ENCODE measurements around the gene NUDT1. TPM values are rescaled to one million over a fixed set of nuclear protein-coding genes. Genes with fewer than 3 reads are reported as not detected.

NUDT1 gene
- total and polyA plus RNA-seq, 2 experiments from 2014 or later = 9.6 to 16.3 TPM

- WGBS (ENCODE audit: low lambda C conversion rate, missing lambda C conversion rate) = 87% methylated on average over 11 of the region's 11 CpGs
- Histone ChIP-seq H3K9me2 (replicated peaks; ENCODE audit: insufficient read depth) (no peaks in the 10 kb centered on the region), H4K20me1 (ENCODE audit: insufficient read depth, poor library complexity, severe bottlenecking) (no peaks in the 10 kb centered on the region), H3K9me3 (ENCODE audit: low read depth) (no peaks in the 10 kb centered on the region), H3K79me2 (no peaks in the 10 kb centered on the region), H3K27me3 (no peaks in the 10 kb centered on the region), H3K4me3 (no peak overlapping the region), H3K4me1 (ENCODE audit: insufficient read depth) (peaks cover 25% of the 10 kb centered on the region), H3K4me2 (no peak overlapping the region), H3K36me3 (replicated peaks; ENCODE audit: insufficient read depth, low read depth) (no peaks in the 10 kb centered on the region), H2AFZ (no peak overlapping the region), H3K27ac (no peak overlapping the region)
- DNase-seq (ENCODE audit: low spot score) = no peak
- no peak for TF ChIP-seq CTCF (IDR thresholded peaks at IDR 0.05; ENCODE audit: poor library complexity)
- no peak for TF ChIP-seq EZH2phosphoT487 (IDR thresholded peaks at IDR 0.05; ENCODE audit: low read depth, severe bottlenecking, unreplicated experiment)
- no peak for TF ChIP-seq EZH2 (IDR thresholded peaks at IDR 0.05; ENCODE audit: borderline replicate concordance)
Measured at GRCh38 chr7:2204446-2204845, 37.6 kb upstream of the NUDT1 start.

DNA sequence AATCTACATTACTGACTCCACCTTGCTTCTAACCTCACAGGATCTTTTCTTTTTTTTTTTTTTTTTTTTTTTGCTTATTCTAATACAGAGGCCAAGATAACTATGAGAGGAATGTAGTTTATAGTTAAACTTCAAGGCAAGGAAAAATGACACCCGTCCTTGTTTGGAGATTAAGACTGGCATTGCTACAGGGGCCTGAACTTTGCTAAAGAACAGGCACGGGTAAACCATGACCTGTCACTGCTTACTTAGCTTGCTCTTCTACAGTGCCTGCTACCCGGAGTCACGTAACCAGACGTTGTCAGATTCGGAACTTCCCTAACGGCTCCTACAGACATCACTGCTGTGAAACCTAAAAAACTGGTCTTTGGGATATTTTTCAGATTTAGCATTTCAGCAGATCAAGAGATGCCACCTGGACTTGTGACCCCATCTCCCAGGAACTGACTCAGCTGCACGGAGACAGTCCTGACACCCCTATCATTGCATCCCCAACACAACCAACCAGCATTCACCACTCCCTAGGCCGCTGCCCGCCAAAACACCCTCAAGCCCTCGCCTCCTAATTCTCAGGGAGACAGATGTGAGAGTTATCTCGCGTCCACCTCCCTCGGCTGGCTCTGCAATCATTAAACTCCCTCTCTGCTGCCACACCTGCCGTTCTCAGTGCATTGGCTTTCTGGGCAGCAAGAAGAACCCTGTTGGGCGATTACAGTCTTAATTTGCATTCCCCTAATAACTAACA is 36.8 kb upstream of the NUDT1 start:
- H3K4me1 ChIP-seq (ENCODE audit: insufficient read depth) = peaks cover 25% of the 10 kb centered on the region
- no peak for DNase-seq (ENCODE audit: low spot score)
- no peaks in the 10 kb centered on the region for H3K9me2 ChIP-seq (replicated peaks; ENCODE audit: insufficient read depth)
- H3K79me2 ChIP-seq = no peaks in the 10 kb centered on the region
- no peaks in the 10 kb centered on the region for H3K36me3 ChIP-seq (replicated peaks; ENCODE audit: insufficient read depth, low read depth)
- 69% methylated on average over 16 of the region's 16 CpGs for WGBS (ENCODE audit: low lambda C conversion rate, missing lambda C conversion rate)
- H3K27ac ChIP-seq = no peak overlapping the region
- H2AFZ ChIP-seq = no peak overlapping the region
- no peak overlapping the region for H3K4me3 ChIP-seq
- no peak overlapping the region for H3K4me2 ChIP-seq
- H3K9me3 ChIP-seq (ENCODE audit: low read depth) = no peaks in the 10 kb centered on the region
- TF ChIP-seq CTCF (IDR thresholded peaks at IDR 0.05; ENCODE audit: poor library complexity) = no peak
- TF ChIP-seq EZH2phosphoT487 (IDR thresholded peaks at IDR 0.05; ENCODE audit: low read depth, severe bottlenecking, unreplicated experiment) = no peak
- no peak for TF ChIP-seq EZH2 (IDR thresholded peaks at IDR 0.05; ENCODE audit: borderline replicate concordance)
- no peaks in the 10 kb centered on the region for H4K20me1 ChIP-seq (ENCODE audit: insufficient read depth, poor library complexity, severe bottlenecking)
- no peaks in the 10 kb centered on the region for H3K27me3 ChIP-seq

GRCh38 chr7:2208712-2209111 is 33.3 kb upstream of the NUDT1 start:
- Histone ChIP-seq H3K4me3 (no peak overlapping the region), H3K9me3 (ENCODE audit: low read depth) (no peaks in the 10 kb centered on the region), H3K9me2 (replicated peaks; ENCODE audit: insufficient read depth) (no peaks in the 10 kb centered on the region), H3K27me3 (no peaks in the 10 kb centered on the region), H3K4me1 (ENCODE audit: insufficient read depth) (peaks cover 19% of the 10 kb centered on the region), H3K27ac (no peak overlapping the region), H4K20me1 (ENCODE audit: insufficient read depth, poor library complexity, severe bottlenecking) (no peaks in the 10 kb centered on the region), H3K4me2 (no peak overlapping the region), H2AFZ (no peak overlapping the region), H3K36me3 (replicated peaks; ENCODE audit: insufficient read depth, low read depth) (no peaks in the 10 kb centered on the region), H3K79me2 (no peaks in the 10 kb centered on the region)
- WGBS (ENCODE audit: low lambda C conversion rate, missing lambda C conversion rate) = 96% methylated on average over 16 of the region's 16 CpGs
- DNase-seq (ENCODE audit: low spot score) = no peak
- TF ChIP-seq EZH2phosphoT487 (IDR thresholded peaks at IDR 0.05; ENCODE audit: low read depth, severe bottlenecking, unreplicated experiment) = no peak
- no peak for TF ChIP-seq EZH2 (IDR thresholded peaks at IDR 0.05; ENCODE audit: borderline replicate concordance)
- no peak for TF ChIP-seq CTCF (IDR thresholded peaks at IDR 0.05; ENCODE audit: poor library complexity)

All from hepatocyte (in vitro differentiated cells).